Aorta (tissue), 5 donors: ENCODE data around the gene RAB1B. TPM values are rescaled to one million over a fixed set of nuclear protein-coding genes. Genes with fewer than 3 reads are reported as not detected.

ENCODE experiments used
- ATAC-seq: fragments of 200-7000 bp; cut with Tn5 transposase; one replicate; pipeline ENCODE4 v1.9.1; 2022; ENCODE audit warnings: moderate library complexity; ENCODE audit not compliant: low FRiP score
- DNase-seq, 2 donors: peaks; one replicate each; pipeline ENCODE4 v3.0.0-alpha.2; 2020
- H3K27ac ChIP-seq, 2 donors: one replicate each; pipeline ENCODE4 v1.5.1; 2013; ENCODE audit warnings: low read length in 2 of 2, mild to moderate bottlenecking in 2 of 2, moderate library complexity in 2 of 2, control low read depth in 1 of 2, inconsistent platforms in 1 of 2, low read depth in 1 of 2
- H3K27me3 ChIP-seq, 2 donors: one replicate each; pipeline ENCODE4 v1.6.1; 2013; ENCODE audit warnings: control low read depth in 1 of 2, low read length in 1 of 2, mild to moderate bottlenecking in 1 of 2, moderate library complexity in 1 of 2; ENCODE audit not compliant: insufficient read depth in 2 of 2, control insufficient read depth in 1 of 2
- H3K36me3 ChIP-seq, 2 donors: one replicate each; pipeline ENCODE4 v1.6.1; 2013; ENCODE audit warnings: control low read depth in 1 of 2, low read length in 1 of 2, mild to moderate bottlenecking in 1 of 2; ENCODE audit not compliant: insufficient read depth in 2 of 2, control insufficient read depth in 1 of 2
- H3K4me1 ChIP-seq, 2 donors: one replicate each; pipeline ENCODE4 v1.6.1; 2013; ENCODE audit warnings: low read length in 2 of 2, control low read depth in 1 of 2, mild to moderate bottlenecking in 1 of 2, moderate library complexity in 1 of 2; ENCODE audit not compliant: insufficient read depth in 2 of 2, control insufficient read depth in 1 of 2
- H3K4me3 ChIP-seq, 2 donors: one replicate each; pipeline ENCODE4 v1.5.1; 2013; ENCODE audit warnings: low read length in 2 of 2, control low read depth in 1 of 2, mild to moderate bottlenecking in 1 of 2
- H3K9me3 ChIP-seq: one replicate; pipeline ENCODE4 v1.6.1; 2013; ENCODE audit warnings: mild to moderate bottlenecking, low read length; ENCODE audit not compliant: control insufficient read depth
- WGBS, 2 donors: extraction: QIAGEN DNeasy Blood & Tissue Kit; methylation state at CpG; one replicate each; pipeline ENCODE4 v1.1.7; 2013; 5-methylcytosine and 5-hydroxymethylcytosine counted together
- intact Hi-C, 2 donors: fragments of 100-400 bp; cut with DNase I; formaldehyde crosslinking; loops; one replicate each; pipeline versions ENCODE4 v1.14.2 to v1.15.0; 2022
- polyA plus RNA-seq, 2 donors: library from polyadenylated mRNA; stranded (reverse); fragments of 200-250 nt; gene quantifications; one replicate each; pipeline ENCODE4 v1.2.3, GENCODE V29; 2013
- total RNA-seq, 2 donors: library from RNA; stranded (reverse); fragmentation: NEBNext Ultra II Directional; extraction: Animal tissue kit (Norgen Biotek cat#: 25700); gene quantifications; one replicate each; pipeline ENCODE4 v1.2.1, GENCODE V29; 2021
- donor health status: healthy with polysubstance abuse.
- donor health status: Bipolar disorder and iron deficiency.
- donor health status: DM: no; HTN: no; CAD: no.
- donor health status: DM: no; HTN: no; CAD: no.
- donor health status: DM: yes; HTN: yes; CAD: no.

RAB1B gene
- total and polyA plus RNA-seq, 4 donors, result 102 to 130 (median 118) TPM

DNA sequence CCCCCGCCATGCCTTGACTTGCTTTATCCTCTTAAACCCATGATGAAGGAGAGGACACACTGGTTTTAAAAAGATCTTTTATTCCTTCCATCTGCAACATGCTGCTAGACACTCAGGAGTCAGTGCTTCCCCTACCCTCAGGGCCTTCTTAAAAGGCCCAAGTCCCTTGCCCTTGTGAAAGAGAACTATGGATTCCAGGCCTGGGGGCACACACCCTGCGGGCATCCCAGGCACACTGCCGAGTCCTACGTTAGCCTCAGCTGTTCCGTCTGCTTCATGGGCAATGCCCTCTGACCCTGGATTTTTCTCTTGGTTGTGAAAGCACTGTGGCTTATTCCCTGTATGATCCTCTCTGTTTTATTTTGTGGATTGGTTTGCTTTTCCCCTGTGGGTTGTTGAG is 35.1 kb upstream of the RAB1B start:
- Histone ChIP-seq H3K27ac (no peak overlapping the region), H3K36me3 (peaks cover 0 to 15% of the 10 kb centered on the region in 2 donors), H3K27me3 (no peaks in the 10 kb centered on the region), H3K9me3 (no peaks in the 10 kb centered on the region), H3K4me1 (no peaks in the 10 kb centered on the region), H3K4me3 (no peak overlapping the region)
- no peak for DNase-seq
- WGBS, 2 donors, result 87 to 90% methylated on average over 5 of the region's 5 CpGs
- ATAC-seq, result no peak
- intact Hi-C loops, result no loop called here

- WGBS, 2 donors, result 87 to 89% methylated on average over 11 of the region's 11 CpGs
- Histone ChIP-seq H3K36me3 (peaks cover 0 to 21% of the 10 kb centered on the region in 2 donors), H3K27me3 (no peaks in the 10 kb centered on the region), H3K4me3 (no peak overlapping the region), H3K4me1 (no peaks in the 10 kb centered on the region), H3K27ac (no peak overlapping the region), H3K9me3 (no peaks in the 10 kb centered on the region)
- no peak for ATAC-seq
- intact Hi-C loops, result no loop called here
- no peak for DNase-seq
Observed at GRCh38 chr11:66235141-66235540, 33.3 kb upstream of the RAB1B start.

DNA sequence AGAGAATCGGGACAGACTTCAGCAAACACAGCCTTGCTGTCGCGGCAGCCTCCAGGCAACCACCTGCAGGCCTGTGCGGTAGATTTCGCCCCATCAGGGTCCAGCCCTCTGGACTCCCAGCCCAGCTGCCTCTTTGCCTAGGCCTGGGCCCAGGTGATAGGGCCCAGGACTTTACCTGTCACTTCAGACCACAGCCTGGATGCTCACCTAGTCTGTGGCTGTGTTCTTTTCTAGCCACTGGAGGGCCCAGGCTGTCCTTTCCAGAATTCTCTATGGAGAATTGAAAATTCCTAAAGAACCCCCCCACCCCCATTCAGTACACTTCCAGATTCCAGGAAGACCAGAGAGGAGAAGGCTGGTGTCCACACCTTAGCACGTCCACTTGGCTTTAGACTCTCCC is 30.6 kb upstream of the RAB1B start:
- intact Hi-C loops, result no loop called here
- 91 to 93% methylated on average over 6 of the region's 6 CpGs for WGBS, 2 donors

GRCh38 chr11:66238786-66239413 is 29.5 kb upstream of the RAB1B start:
- intact Hi-C loops, result no loop called here
- no peak overlapping the region for H3K4me3 ChIP-seq
- H3K27me3 ChIP-seq, result no peaks in the 10 kb centered on the region
- ATAC-seq (no peak), DNase-seq (no peak)
- no peaks in the 10 kb centered on the region for H3K4me1 ChIP-seq
- no peaks in the 10 kb centered on the region for H3K9me3 ChIP-seq
- WGBS, 2 donors, result 92% methylated on average over 17 of the region's 17 CpGs
- peaks cover 0 to 17% of the 10 kb centered on the region in 2 donors for H3K36me3 ChIP-seq
- no peak overlapping the region for H3K27ac ChIP-seq

More for the DNA sequence above, 30.6 kb upstream of the RAB1B start:
- H3K36me3 ChIP-seq, result peaks cover 0 to 17% of the 10 kb centered on the region in 2 donors
- ATAC-seq, result no peak
- H3K27ac ChIP-seq, result no peak overlapping the region
- no peaks in the 10 kb centered on the region for H3K9me3 ChIP-seq
- H3K4me3 ChIP-seq, result no peak overlapping the region
- H3K27me3 ChIP-seq, result no peaks in the 10 kb centered on the region
- no peaks in the 10 kb centered on the region for H3K4me1 ChIP-seq
- DNase-seq, result no peak

- DNase-seq, result no peak
- H3K4me1 ChIP-seq, result no peaks in the 10 kb centered on the region
- H3K9me3 ChIP-seq, result no peaks in the 10 kb centered on the region
- H3K27ac ChIP-seq, result no peak overlapping the region
- no peaks in the 10 kb centered on the region for H3K27me3 ChIP-seq
- no peak overlapping the region for H3K4me3 ChIP-seq
- WGBS, 2 donors, result 75 to 77% methylated on average over 3 of the region's 3 CpGs
- H3K36me3 ChIP-seq, result peaks cover 0 to 15% of the 10 kb centered on the region in 2 donors
- intact Hi-C loops, result no loop called here
- no peak for ATAC-seq
Observed at GRCh38 chr11:66239511-66239910, 28.9 kb upstream of the RAB1B start.

DNA sequence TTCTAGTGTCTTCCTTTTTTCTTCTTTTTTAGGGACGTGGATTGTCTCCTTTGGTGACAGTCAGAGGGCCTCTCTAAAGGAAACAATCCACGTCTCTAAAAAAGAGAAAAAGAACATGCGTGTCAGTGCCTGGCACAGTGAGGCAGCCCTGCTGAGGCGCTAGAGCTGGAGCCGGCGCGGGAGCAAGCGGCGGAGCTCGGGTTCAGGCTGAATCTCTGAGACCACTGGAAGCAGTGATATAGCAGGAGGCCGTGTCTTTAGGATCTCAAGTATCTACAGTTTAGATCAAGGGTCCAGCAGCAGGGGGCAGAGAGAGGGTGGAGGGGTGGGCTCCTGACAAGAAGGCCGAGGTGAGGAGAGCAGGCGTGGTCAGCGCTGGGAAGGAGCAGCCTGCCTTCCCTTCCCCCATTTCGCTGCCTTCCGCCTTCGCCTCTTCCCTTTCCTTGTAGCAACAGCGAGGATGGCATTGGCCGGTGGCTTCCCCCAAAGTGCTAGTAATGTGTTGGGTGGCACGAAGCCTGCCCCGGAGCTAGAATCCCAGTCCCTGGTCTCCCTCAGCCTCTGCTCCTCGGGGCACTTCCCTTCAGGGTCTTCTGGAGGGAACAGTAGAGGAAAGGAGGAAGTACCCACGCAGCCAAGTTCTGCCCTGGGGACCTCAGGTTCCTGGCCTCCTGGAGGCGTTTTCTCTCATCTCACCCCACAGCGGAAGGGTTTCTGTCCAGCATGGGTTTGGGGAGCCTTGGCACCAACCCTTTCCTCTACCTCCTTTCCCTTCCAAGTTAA is 28.2 kb upstream of the RAB1B start:
- intact Hi-C loops, result no loop called here
- Histone ChIP-seq H3K4me1 (no peaks in the 10 kb centered on the region), H3K27ac (no peak overlapping the region), H3K36me3 (peaks cover 0 to 15% of the 10 kb centered on the region in 2 donors), H3K9me3 (no peaks in the 10 kb centered on the region), H3K27me3 (no peaks in the 10 kb centered on the region), H3K4me3 (no peak overlapping the region)
- DNase-seq (no peak), ATAC-seq (no peak)
- WGBS, 2 donors, result 77 to 81% methylated on average over 25 of the region's 25 CpGs

GRCh38 chr11:66240781-66241136 is 27.7 kb upstream of the RAB1B start:
- no peaks in the 10 kb centered on the region for H3K27me3 ChIP-seq
- peaks cover 0 to 11% of the 10 kb centered on the region in 2 donors for H3K36me3 ChIP-seq
- H3K9me3 ChIP-seq, result no peaks in the 10 kb centered on the region
- H3K4me1 ChIP-seq, result no peaks in the 10 kb centered on the region
- 80 to 86% methylated on average over 9 of the region's 9 CpGs for WGBS, 2 donors
- ATAC-seq, result no peak
- H3K27ac ChIP-seq, result no peak overlapping the region
- intact Hi-C loops, result no loop called here
- no peak for DNase-seq
- H3K4me3 ChIP-seq, result no peak overlapping the region

DNA sequence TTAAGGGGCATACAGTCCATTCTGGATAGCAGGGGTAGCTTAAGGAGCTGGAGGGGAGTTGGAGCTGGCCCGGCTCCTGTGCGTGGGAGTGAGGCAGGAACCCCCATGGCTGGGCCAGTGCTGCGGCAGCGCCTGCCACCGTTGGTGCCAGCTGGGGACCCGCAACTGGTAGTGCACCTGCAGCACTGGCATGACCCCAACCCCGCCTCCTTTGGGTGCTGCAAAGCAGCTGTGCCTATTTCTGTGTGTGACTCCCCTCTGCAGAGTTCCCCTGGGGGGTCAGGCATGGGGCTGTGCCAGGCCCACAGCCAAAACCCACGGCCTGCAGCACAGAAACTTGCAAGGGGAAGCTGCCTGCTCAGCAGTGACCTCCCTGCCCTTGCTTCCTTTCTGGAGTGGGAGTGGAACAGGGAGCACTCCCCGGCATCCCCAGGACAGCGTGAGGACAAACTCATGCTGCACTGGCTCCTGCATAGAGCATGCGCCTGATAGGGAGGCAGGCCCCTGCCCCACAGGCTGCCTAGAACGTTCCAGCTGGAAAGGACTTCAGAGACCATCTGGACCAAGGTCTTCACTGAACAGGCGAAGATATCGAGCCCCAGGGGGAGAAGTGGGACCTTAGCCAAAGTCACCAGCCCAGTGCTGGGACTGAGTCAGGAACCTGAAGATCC is 26.2 kb upstream of the RAB1B start:
- Histone ChIP-seq H3K9me3 (no peaks in the 10 kb centered on the region), H3K4me3 (no peak overlapping the region), H3K4me1 (no peaks in the 10 kb centered on the region), H3K27ac (no peak overlapping the region), H3K27me3 (no peaks in the 10 kb centered on the region), H3K36me3 (peaks cover 0 to 9% of the 10 kb centered on the region in 2 donors)
- no peak for DNase-seq
- 68% methylated on average over 14 of the region's 14 CpGs for WGBS, 2 donors
- intact Hi-C loops, result no loop called here
- no peak for ATAC-seq
